GM21786 (cell line): Measurements from ENCODE around the gene RAB22A.
"Not testable (repeated sequence)": the region's sequence is repeated elsewhere in the genome, so short reads cannot be mapped to it uniquely, and the experiment has no call there.

ENCODE experiments used
- ATAC-seq: cut with Tn5 transposase; IDR thresholded peaks from one replicate; pipeline ENCODE4 v1.9.1; 2021; ENCODE audit not compliant: unreplicated experiment

Gene RAB22A

DNA sequence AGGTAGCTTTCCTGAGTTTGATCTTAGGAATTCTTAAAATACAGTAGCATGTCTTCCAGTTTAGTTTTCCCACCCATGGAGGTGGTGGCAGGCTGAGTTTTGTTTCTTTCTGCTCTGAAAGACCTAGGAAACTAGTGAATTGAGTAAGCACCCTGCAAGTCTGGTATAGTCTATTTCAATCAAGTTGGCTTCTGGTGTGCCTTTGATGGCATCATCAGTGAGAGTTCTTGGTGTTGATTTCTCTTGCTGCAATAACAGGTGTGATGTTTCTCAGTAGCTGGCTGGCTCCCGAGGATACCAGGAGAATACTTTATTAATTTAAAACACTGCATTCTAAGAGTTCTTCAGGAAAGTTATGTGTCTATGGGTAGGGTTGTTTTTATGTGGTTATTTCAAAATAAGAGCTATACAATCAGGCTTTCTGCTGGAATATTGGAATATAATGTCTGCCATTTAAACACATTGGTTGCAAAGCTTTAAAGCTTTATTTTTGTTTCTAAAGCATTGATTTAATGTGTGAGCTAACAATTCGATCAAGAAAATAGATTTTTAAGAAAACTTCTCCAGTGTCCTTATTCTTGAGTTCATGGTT, 98.5 kb downstream of the RAB22A start:
- no peak for ATAC-seq

- ATAC-seq: peak; percentile 62
Observed at GRCh38 chr20:58408603-58409246, 99.2 kb downstream of the RAB22A start.

DNA sequence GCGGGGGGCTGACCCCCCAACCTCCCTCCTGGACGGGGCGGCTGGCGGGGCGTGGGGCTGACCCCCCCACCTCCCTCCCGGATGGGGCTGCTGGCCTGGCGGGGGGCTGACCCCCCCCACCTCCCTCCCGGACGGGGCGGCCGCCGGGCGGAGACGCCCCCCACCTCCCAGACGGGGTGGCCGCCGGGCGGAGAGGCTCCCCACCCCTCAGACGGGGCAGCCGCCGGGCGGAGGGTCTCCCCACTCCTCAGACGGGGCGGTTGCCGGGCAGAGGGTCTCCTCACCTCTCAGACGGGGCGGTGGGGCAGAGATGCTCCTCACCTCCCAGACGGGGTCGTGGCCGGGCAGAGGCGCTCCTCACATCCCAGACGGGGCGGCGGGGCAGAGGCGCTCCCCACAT, 104.7 kb downstream of the RAB22A start:
- ATAC-seq: not testable (repeated sequence)

DNA sequence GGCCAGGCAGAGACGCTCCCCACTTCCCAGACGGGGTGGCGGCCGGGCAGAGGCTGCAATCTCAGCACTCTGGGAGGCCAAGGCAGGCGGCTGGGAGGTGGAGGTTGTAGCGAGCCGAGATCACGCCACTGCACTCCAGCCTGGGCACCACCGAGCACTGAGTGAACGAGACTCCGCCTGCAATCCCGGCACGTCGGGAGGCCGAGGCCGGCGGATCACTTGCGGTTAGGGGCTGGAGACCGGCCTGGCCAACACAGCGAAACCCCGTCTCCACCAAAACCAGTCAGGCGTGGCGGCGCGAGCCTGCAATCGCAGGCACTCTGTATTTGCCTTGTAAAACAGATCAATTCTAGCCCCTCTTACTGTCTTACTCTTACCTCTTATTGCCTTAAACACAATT, 105.3 kb downstream of the RAB22A start:
- not testable (repeated sequence) for ATAC-seq

- no peak for ATAC-seq
Observed at GRCh38 chr20:58416057-58416456, 106.5 kb downstream of the RAB22A start.

DNA sequence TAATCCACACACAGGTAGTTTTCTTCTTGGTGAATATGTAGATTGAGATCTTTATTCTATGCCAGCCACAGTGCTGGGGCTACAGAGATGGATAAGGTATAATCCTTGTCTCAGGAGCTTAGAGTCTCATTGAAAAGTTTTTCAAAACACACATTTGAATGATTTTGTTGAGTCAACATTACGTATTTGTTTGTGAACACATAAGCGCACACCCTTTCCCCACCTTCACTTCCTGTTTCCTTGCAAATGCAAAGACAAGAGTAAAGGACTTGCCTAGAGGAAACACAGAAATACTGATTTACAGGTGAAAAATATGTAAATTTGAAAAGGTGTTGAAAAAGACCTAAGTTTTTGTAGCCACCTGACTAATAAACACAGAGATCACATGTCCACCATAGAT, 107.3 kb downstream of the RAB22A start:
- no peak for ATAC-seq
